ENCODE data around the gene PRAMEF10. TPM values are rescaled to one million over a fixed set of nuclear protein-coding genes. Genes with fewer than 3 reads are reported as not detected.

The PRAMEF10 gene, protein sequence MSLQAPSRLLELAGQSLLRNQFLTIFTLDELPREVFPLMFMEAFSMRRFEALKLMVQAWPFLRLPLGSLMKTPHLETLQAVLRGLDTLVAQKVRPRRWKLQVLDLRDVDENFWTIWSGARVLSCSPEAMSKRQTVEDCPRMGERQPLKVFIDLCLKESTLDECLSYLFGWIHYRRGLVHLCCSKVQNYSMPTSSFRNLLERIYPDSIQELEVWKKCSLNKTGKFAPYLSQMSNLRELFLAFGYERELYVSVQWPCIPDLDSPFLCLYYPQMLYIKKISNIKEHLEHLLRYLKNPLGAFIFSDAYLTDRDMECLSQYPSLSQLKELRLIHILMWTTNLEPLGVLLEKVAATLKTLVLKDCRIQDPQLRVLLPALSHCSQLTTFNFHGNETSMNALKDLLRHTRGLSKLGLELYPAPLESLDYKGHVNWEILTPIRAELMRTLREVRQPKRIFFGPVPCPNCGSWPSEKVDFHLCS
- total RNA-seq: not detected in 2 replicates

DNA sequence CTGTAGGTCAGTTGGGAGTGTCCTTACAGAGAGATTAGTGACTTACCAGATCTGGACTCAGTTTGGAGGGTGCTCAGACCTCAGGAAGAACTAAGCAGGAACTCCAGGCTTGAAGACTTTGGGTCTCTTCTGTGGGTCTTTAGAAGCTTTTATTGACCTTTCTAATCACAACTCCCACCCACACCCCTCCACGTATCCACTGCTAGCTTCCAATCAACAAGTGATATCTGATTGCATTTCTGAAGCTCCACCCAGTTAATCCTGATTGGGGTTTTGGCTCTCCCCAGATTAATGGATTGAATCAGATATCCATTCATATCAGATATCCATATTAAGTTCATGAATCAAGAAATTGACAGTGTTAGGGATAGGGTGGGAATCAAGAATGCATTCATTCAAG is at the start of gene PRAMEF10:
Gene PRAMEF10 (minus strand): TSS at position 101 of the 400 bp plus-strand sequence. CDS start 2,423 bp downstream, outside the sequence.

DNA sequence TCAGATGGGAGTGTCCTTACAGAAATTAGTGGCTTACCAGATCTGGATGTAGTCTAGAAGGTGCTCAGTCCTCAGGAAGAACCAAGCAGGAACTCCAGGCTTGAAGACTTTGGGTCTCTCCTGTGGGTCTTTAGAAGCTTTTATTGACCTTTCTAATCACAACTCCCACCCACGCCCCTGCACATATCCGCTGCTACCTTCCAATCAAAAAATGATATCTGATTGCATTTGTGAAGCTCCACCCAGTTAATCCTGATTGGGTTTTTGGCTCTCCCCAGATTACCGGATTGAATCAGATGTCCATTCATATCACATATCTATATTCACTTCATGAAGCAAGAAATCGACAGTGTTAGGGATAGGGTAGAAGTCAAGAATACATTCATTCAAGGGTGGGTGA is 49.4 kb upstream of the PRAMEF10 start, which contains the start of gene PRAMEF6:
Gene PRAMEF6 (minus strand): TSS at position 101 of the 400 bp plus-strand sequence. CDS start 5,062 bp downstream, outside the sequence.

DNA sequence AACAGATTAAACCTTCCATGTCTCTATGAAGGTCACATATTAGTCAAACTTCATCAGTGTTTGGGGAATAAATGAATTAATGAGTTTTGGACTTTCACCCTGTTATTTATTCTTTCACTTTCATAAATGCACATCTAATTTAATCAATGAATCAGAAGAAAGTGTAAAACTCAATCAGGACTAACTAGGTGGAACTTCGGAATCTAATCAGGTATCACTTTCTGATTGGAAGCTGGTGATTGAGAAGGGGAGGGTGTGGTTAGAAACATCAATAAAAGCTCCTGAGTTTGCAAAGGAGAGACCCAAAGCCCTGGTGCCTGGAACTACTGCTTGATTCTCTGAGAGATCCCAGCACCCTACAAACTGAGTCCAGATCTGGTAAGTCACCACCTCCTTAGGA is 18.2 kb upstream of the PRAMEF10 start, which contains the start of gene PRAMEF7:
Gene PRAMEF7 (plus strand): TSS at position 301 of the 400 bp plus-strand sequence. CDS start 1,083 bp downstream, outside the sequence.

GRCh38 chr1:12886101-12886500 is 12.0 kb downstream of the PRAMEF10 start, which contains the start of gene PRAMEF4:
Gene PRAMEF4 (minus strand): TSS chr1:12886201. CDS start chr1:12883394, 2,807 bp downstream.

DNA sequence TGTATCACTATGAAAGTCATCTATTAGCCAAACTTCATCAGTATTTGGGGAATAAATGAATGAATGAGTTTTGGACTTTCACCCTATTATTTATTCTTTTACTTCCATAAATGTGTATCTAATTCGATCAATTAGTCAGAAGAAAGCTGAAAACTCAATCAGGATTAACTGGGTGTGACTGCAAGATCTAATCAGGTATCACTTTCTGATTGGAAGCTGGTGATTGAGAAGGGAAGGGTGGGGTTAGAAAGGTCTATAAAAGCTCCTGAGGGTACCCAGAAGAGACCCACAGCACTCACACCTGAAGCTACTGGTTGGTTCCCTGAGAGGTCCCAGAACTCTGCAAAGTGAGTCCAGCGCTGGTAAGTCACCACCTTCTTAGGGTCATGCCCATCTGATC is 41.3 kb downstream of the PRAMEF10 start, which contains the start of gene PRAMEF2:
Gene PRAMEF2 (plus strand): TSS at position 301 of the 400 bp plus-strand sequence. CDS start 1,924 bp downstream, outside the sequence.

DNA sequence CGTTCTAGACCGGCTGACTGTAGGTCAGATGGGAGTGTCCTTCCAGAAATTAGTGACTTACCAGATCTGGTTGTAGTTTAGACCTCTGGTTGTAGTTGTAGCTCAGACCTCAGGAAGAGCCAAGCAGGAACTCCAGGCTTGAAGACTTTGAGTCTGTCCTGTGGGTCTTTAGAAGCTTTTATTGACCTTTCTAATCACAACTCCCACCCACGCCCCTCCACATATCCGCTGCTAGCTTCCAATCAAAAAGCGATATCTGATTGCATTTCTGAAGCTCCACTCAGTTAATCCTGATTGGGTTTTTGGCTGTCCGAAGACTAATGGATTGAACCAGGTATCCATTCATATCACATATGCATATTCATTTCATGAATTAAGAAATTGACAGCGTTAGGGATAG is 49.5 kb downstream of the PRAMEF10 start, which contains the start of gene HNRNPCL1:
Gene HNRNPCL1 (minus strand): TSS at position 101 of the 400 bp plus-strand sequence. CDS start 431 bp downstream, outside the sequence.

Small RNAs within 50 kb of the gene (small RNA-seq; reads per million reads assigned to genes)
- not detected for gene RNU6-1072P

Other genes starting within 250 kb of the PRAMEF10 start
- not detected in 2 replicates for gene AADACL3, start 182.2 kb downstream of the PRAMEF10 start, total RNA-seq
- not detected in 2 replicates for gene CFAP107, start 152.1 kb downstream of the PRAMEF10 start, total RNA-seq
- under 0.01 TPM in 1 of 2 replicates, not detected in the other for gene PRAMEF12, start 124.5 kb downstream of the PRAMEF10 start, total RNA-seq
- not detected in 2 replicates for gene PRAMEF1, start 106.9 kb downstream of the PRAMEF10 start, total RNA-seq
- not detected in 2 replicates for gene PRAMEF11, start 66.9 kb downstream of the PRAMEF10 start, total RNA-seq
- gene HNRNPCL1, start 49.5 kb downstream of the PRAMEF10 start, total RNA-seq: not detected in 2 replicates
- gene PRAMEF2, start 41.2 kb downstream of the PRAMEF10 start, total RNA-seq: under 0.01 TPM in 1 of 2 replicates, not detected in the other
- gene PRAMEF4, start 12.1 kb downstream of the PRAMEF10 start, total RNA-seq: not detected in 2 replicates
- gene PRAMEF7, start 18.3 kb upstream of the PRAMEF10 start, total RNA-seq: not detected in 2 replicates
- gene PRAMEF6, start 49.3 kb upstream of the PRAMEF10 start, total RNA-seq: not detected in 2 replicates
- gene PRAMEF27, start 158.3 kb upstream of the PRAMEF10 start, total RNA-seq: not detected in 2 replicates
- not detected in 2 replicates for gene HNRNPCL3, start 162.5 kb upstream of the PRAMEF10 start, total RNA-seq
- not detected in 2 replicates for gene PRAMEF25, start 172.5 kb upstream of the PRAMEF10 start, total RNA-seq
- not detected in 2 replicates for gene HNRNPCL2, start 218.6 kb upstream of the PRAMEF10 start, total RNA-seq

All from subcutaneous preadipocyte (primary cell).